PC-3 (cell line): ENCODE measurements around the gene P2RY6. TPM values are rescaled to one million over a fixed set of nuclear protein-coding genes. Genes with fewer than 3 reads are reported as not detected.

ENCODE experiments used
- ATAC-seq: fragments of 200-7000 bp; cut with Tn5 transposase; 2 replicates; pipeline ENCODE4 v1.9.1; 2020; ENCODE audit warnings: mild to moderate bottlenecking, moderate library complexity
- BruUV-seq: library from RNA; stranded (reverse); fragments of 400-500 nt; replicated peaks from 2 replicates; lab custom pipeline; 2021; lab: Mats Ljungman, UMichigan
- CTCF ChIA-PET: fragments of 300-600 bp; sonication (Branson Sonifier 250); formaldehyde crosslinking; loops from one replicate; lab custom pipeline; 2022; ENCODE audit warnings: antibody characterized with exemption; lab: Charles Lee
- POLR2A ChIA-PET: fragments of 300-600 bp; sonication (Branson Sonifier 250); formaldehyde crosslinking; loops from one replicate; lab custom pipeline; 2022; ENCODE audit warnings: antibody characterized with exemption; ENCODE audit not compliant: unreplicated experiment; lab: Charles Lee
- DNase-seq: peaks from one replicate; pipeline ENCODE4 v3.0.0-alpha.2; 2015
- H2AFZ ChIP-seq: fragments of 300-600 bp; sonication (generic); 2 replicates; pipeline ENCODE4 v1.6.0; 2016; ENCODE audit warnings: antibody characterized with exemption, low read length
- H3F3A ChIP-seq: fragments of 300-600 bp; sonication (generic); one replicate; pipeline ENCODE4 v1.6.0; 2017; ENCODE audit warnings: antibody characterized with exemption, low read length, control low read depth, mild to moderate bottlenecking; ENCODE audit not compliant: unreplicated experiment
- H3K27ac ChIP-seq: fragments of 300-600 bp; sonication (generic); 2 replicates; pipeline ENCODE4 v1.5.1; 2016; ENCODE audit warnings: mild to moderate bottlenecking, low read length
- H3K27me3 ChIP-seq: fragments of 300-600 bp; sonication (generic); 2 replicates; pipeline ENCODE4 v1.6.1; 2016; ENCODE audit warnings: low read length, mixed read lengths
- H3K36me3 ChIP-seq: fragments of 300-600 bp; sonication (generic); 2 replicates; pipeline ENCODE4 v1.6.1; 2016; ENCODE audit warnings: low read depth, mixed run types, low read length, mixed read lengths
- H3K4me1 ChIP-seq: fragments of 300-600 bp; sonication (generic); 2 replicates; pipeline ENCODE4 v1.5.1; 2016; ENCODE audit warnings: low read length; ENCODE audit not compliant: insufficient read depth
- H3K4me2 ChIP-seq: fragments of 300-600 bp; sonication (generic); 2 replicates; pipeline ENCODE4 v1.6.0; 2016; ENCODE audit warnings: low read length
- H3K4me3 ChIP-seq: fragments of 300-600 bp; sonication (generic); 2 replicates; pipeline ENCODE4 v1.5.1; 2016; ENCODE audit warnings: mild to moderate bottlenecking, low read length, mixed read lengths
- H3K79me2 ChIP-seq: fragments of 300-600 bp; sonication (generic); 2 replicates; pipeline ENCODE4 v1.6.1; 2017; ENCODE audit warnings: low read length, mixed read lengths
- H3K9ac ChIP-seq: fragments of 300-600 bp; sonication (generic); 2 replicates; pipeline ENCODE4 v1.6.0; 2016; ENCODE audit warnings: mild to moderate bottlenecking, low read length
- H3K9me2 ChIP-seq: fragments of 300-600 bp; sonication (generic); replicated peaks from 2 replicates; pipeline ENCODE4 v1.6.1; 2016; ENCODE audit warnings: mixed run types, low read length, mixed read lengths
- H3K9me3 ChIP-seq: fragments of 300-600 bp; sonication (generic); 2 replicates; pipeline ENCODE4 v1.6.1; 2016; ENCODE audit warnings: low read length, mixed read lengths
- H4K20me1 ChIP-seq: fragments of 300-600 bp; sonication (generic); 2 replicates; pipeline ENCODE4 v1.6.1; 2016; ENCODE audit warnings: low read length, mixed read lengths
- CTCF ChIP-seq: fragments of 300-600 bp; sonication (generic); conservative IDR thresholded peaks from 2 replicates; pipeline ENCODE4 v1.5.1; 2017; ENCODE audit warnings: antibody characterized with exemption, low read depth, mild to moderate bottlenecking, low read length
- EZH2 ChIP-seq: fragments of 300-600 bp; sonication (generic); IDR thresholded peaks from one replicate; pipeline ENCODE4 v1.6.1; 2017; ENCODE audit warnings: antibody characterized with exemption, mild to moderate bottlenecking, low read length; ENCODE audit not compliant: unreplicated experiment
- EZH2phosphoT487 ChIP-seq: fragments of 300-600 bp; sonication (generic); IDR thresholded peaks from 2 replicates; pipeline ENCODE4 v1.6.1; 2018; ENCODE audit warnings: mild to moderate bottlenecking, antibody characterized with exemption, low read length, borderline replicate concordance
- intact Hi-C: fragments of 100-400 bp; cut with micrococcal nuclease; formaldehyde crosslinking; loops from 2 replicates; pipeline ENCODE4 v1.9.0; 2023
- total RNA-seq: library from RNA; depleted of rRNA; stranded (reverse); fragments of >200 nt; gene quantifications from 2 replicates; pipeline ENCODE4 v1.2.3, GENCODE V29; 2014

The P2RY6 gene
- total RNA-seq, 1 experiment from 2014 or later, result 2.0 TPM

GRCh38 chr11:73296501-73297230 lies 24.5 kb downstream of the P2RY6 start:
- POLR2A ChIA-PET, result no interaction called here

GRCh38 chr11:73297231-73297590 lies 25.1 kb downstream of the P2RY6 start:
- peaks cover 10% of the 10 kb centered on the region for H3K4me1 ChIP-seq
- ChIA-PET CTCF (interaction anchor here (0.6 kb wide), 2 partner anchors 10 to 24 kb away, joined by 3 to 5 read pairs; no protein-coding TSS in a partner anchor), POLR2A (no interaction called here)
- H3K36me3 ChIP-seq, result no peaks in the 10 kb centered on the region
- H3K79me2 ChIP-seq, result no peaks in the 10 kb centered on the region
- no peak for DNase-seq
- no peak overlapping the region for H2AFZ ChIP-seq
- H3K4me3 ChIP-seq, result no peak overlapping the region
- H3K4me2 ChIP-seq, result no peak overlapping the region
- H3K27me3 ChIP-seq, result no peaks in the 10 kb centered on the region
- BruUV-seq, result no TSS peak
- H4K20me1 ChIP-seq, result no peaks in the 10 kb centered on the region
- no peaks in the 10 kb centered on the region for H3K9me2 ChIP-seq
- no peak overlapping the region for H3K27ac ChIP-seq
- intact Hi-C loops, result no loop called here
- H3K9ac ChIP-seq, result no peak overlapping the region
- H3K9me3 ChIP-seq, result no peaks in the 10 kb centered on the region
- no peak for TF ChIP-seq CTCF
- TF ChIP-seq EZH2, result no peak
- no peak for TF ChIP-seq EZH2phosphoT487
- no peak for ATAC-seq
- H3F3A ChIP-seq, result no peaks in the 10 kb centered on the region

More at GRCh38 chr11:73296501-73297230, 24.5 kb downstream of the P2RY6 start:
- Histone ChIP-seq H3K9me3 (no peaks in the 10 kb centered on the region), H3K27me3 (no peaks in the 10 kb centered on the region), H3K36me3 (no peaks in the 10 kb centered on the region), H3K9me2 (no peaks in the 10 kb centered on the region), H3K27ac (no peak overlapping the region), H2AFZ (no peak overlapping the region), H3K4me2 (no peak overlapping the region), H4K20me1 (no peaks in the 10 kb centered on the region), H3F3A (no peaks in the 10 kb centered on the region), H3K79me2 (no peaks in the 10 kb centered on the region), H3K4me3 (no peak overlapping the region), H3K4me1 (peaks cover 10% of the 10 kb centered on the region), H3K9ac (no peak overlapping the region)
- no TSS peak for BruUV-seq
- intact Hi-C loops, result no loop called here
- CTCF ChIA-PET, result interaction anchor here (0.7 kb wide), 1 partner anchor 97 kb away, joined by 8 read pairs; no protein-coding TSS in a partner anchor
- TF ChIP-seq EZH2, result no peak
- no peak for TF ChIP-seq CTCF
- no peak for TF ChIP-seq EZH2phosphoT487
- DNase-seq, result no peak
- no peak for ATAC-seq

- no TSS peak for BruUV-seq
- H3K79me2 ChIP-seq, result no peaks in the 10 kb centered on the region
- no peaks in the 10 kb centered on the region for H3K27me3 ChIP-seq
Measured at GRCh38 chr11:73297702-73298101, 25.6 kb downstream of the P2RY6 start.

More at GRCh38 chr11:73297702-73298101, 25.6 kb downstream of the P2RY6 start:
- Histone ChIP-seq H3K9me3 (no peaks in the 10 kb centered on the region), H3F3A (no peaks in the 10 kb centered on the region), H3K4me3 (no peak overlapping the region), H3K9me2 (no peaks in the 10 kb centered on the region), H3K4me1 (peaks cover 10% of the 10 kb centered on the region), H3K36me3 (no peaks in the 10 kb centered on the region), H3K27ac (no peak overlapping the region), H3K9ac (no peak overlapping the region), H4K20me1 (no peaks in the 10 kb centered on the region), H3K4me2 (no peak overlapping the region), H2AFZ (no peak overlapping the region)
- ATAC-seq (no peak), DNase-seq (no peak)
- intact Hi-C loops, result no loop called here
- ChIA-PET POLR2A (no interaction called here), CTCF (interaction anchor here (0.6 kb wide), 3 partner anchors 9 to 53 kb away, joined by 3 to 11 read pairs (median 5); no protein-coding TSS in a partner anchor)
- no peak for TF ChIP-seq CTCF
- TF ChIP-seq EZH2phosphoT487, result no peak
- no peak for TF ChIP-seq EZH2
